ENCODE results near the gene DYNC1H1.
A peak's percentile ranks its signal among the peaks of the same experiment; 100 is the strongest.

The DYNC1H1 gene

DNA sequence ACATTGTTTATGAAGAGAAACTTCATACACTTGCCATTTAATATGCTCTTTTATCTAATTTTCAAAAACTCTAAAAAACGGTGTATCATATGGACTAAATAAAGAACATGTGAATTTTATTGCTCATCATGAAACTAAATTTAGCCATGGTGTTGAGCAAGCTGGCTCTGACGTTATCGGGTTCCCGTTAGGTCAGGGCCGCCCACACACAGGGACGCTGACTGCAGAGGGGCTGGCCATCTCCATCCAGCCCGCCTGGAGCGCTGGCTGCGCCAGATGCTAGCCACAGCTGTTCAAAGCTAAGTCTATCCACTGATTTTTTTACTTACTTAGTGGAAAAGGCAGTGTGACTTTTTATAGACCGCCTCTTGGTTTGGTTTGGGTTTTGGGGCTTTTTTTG, 36.5 kb upstream of the DYNC1H1 start:
- Histone ChIP-seq H3K36me3 (ENCODE audit: control insufficient read depth, low read depth, low read length) (no peaks in the 10 kb centered on the region), H3K4me3 (ENCODE audit: low read length) (no peak overlapping the region), H3K27me3 (ENCODE audit: control insufficient read depth, insufficient read depth, low read length) (no peaks in the 10 kb centered on the region), H3K9ac (ENCODE audit: low read length) (no peak overlapping the region), H3K27ac (ENCODE audit: low read length) (no peak overlapping the region), H3K9me3 (ENCODE audit: control insufficient read depth, low read depth, low read length) (no peaks in the 10 kb centered on the region), H3K4me1 (ENCODE audit: control insufficient read depth, low read depth, low read length) (no peaks in the 10 kb centered on the region)

- Histone ChIP-seq H3K4me1 (ENCODE audit: control insufficient read depth, low read depth, low read length) (no peaks in the 10 kb centered on the region), H3K27ac (ENCODE audit: low read length) (no peak overlapping the region), H3K27me3 (ENCODE audit: control insufficient read depth, insufficient read depth, low read length) (no peaks in the 10 kb centered on the region), H3K9me3 (ENCODE audit: control insufficient read depth, low read depth, low read length) (no peaks in the 10 kb centered on the region), H3K4me3 (ENCODE audit: low read length) (no peak overlapping the region), H3K9ac (ENCODE audit: low read length) (no peak overlapping the region), H3K36me3 (ENCODE audit: control insufficient read depth, low read depth, low read length) (no peaks in the 10 kb centered on the region)
These were observed 35.9 kb upstream of the DYNC1H1 start for GRCh38 chr14:101928415-101928841.

DNA sequence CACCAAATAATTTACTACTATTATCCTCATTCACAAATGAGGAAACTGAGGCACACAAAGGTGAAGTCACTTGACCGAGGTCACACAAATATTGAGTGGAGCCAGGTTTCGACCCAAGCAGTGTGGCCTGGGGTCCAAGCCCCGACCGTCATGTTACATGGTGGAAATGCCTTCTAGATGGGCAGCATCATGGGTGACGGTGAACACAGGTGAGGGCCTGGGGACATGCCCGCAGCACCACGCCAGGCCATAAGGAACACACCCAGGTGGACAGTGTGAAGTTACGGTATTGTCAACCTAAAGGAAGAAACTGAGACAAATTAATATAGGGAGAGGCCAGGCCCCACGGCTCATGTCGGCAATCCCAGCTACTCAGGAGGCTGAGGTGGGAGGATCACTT, 35.3 kb upstream of the DYNC1H1 start:
- H3K27me3 ChIP-seq (ENCODE audit: control insufficient read depth, insufficient read depth, low read length): no peaks in the 10 kb centered on the region
- no peak overlapping the region for H3K9ac ChIP-seq (ENCODE audit: low read length)
- H3K4me1 ChIP-seq (ENCODE audit: control insufficient read depth, low read depth, low read length): no peaks in the 10 kb centered on the region
- no peak overlapping the region for H3K4me3 ChIP-seq (ENCODE audit: low read length)
- no peaks in the 10 kb centered on the region for H3K36me3 ChIP-seq (ENCODE audit: control insufficient read depth, low read depth, low read length)
- H3K9me3 ChIP-seq (ENCODE audit: control insufficient read depth, low read depth, low read length): no peaks in the 10 kb centered on the region
- H3K27ac ChIP-seq (ENCODE audit: low read length): no peak overlapping the region

- no peak overlapping the region for H3K27ac ChIP-seq (ENCODE audit: low read length)
- no peak overlapping the region for H3K4me3 ChIP-seq (ENCODE audit: low read length)
- H3K36me3 ChIP-seq (ENCODE audit: control insufficient read depth, low read depth, low read length): no peaks in the 10 kb centered on the region
- H3K27me3 ChIP-seq (ENCODE audit: control insufficient read depth, insufficient read depth, low read length): no peaks in the 10 kb centered on the region
- no peaks in the 10 kb centered on the region for H3K4me1 ChIP-seq (ENCODE audit: control insufficient read depth, low read depth, low read length)
- H3K9me3 ChIP-seq (ENCODE audit: control insufficient read depth, low read depth, low read length): no peaks in the 10 kb centered on the region
- no peak overlapping the region for H3K9ac ChIP-seq (ENCODE audit: low read length)
These were observed 34.4 kb upstream of the DYNC1H1 start for GRCh38 chr14:101929946-101930345.

- H3K9me3 ChIP-seq (ENCODE audit: control insufficient read depth, low read depth, low read length): no peaks in the 10 kb centered on the region
- no peaks in the 10 kb centered on the region for H3K36me3 ChIP-seq (ENCODE audit: control insufficient read depth, low read depth, low read length)
- H3K4me1 ChIP-seq (ENCODE audit: control insufficient read depth, low read depth, low read length): no peaks in the 10 kb centered on the region
- no peak overlapping the region for H3K9ac ChIP-seq (ENCODE audit: low read length)
- no peak overlapping the region for H3K4me3 ChIP-seq (ENCODE audit: low read length)
- H3K27ac ChIP-seq (ENCODE audit: low read length): no peak overlapping the region
- peaks cover under 1% of the 10 kb centered on the region for H3K27me3 ChIP-seq (ENCODE audit: control insufficient read depth, insufficient read depth, low read length)
These were observed 31.7 kb upstream of the DYNC1H1 start for GRCh38 chr14:101932673-101933072.

DNA sequence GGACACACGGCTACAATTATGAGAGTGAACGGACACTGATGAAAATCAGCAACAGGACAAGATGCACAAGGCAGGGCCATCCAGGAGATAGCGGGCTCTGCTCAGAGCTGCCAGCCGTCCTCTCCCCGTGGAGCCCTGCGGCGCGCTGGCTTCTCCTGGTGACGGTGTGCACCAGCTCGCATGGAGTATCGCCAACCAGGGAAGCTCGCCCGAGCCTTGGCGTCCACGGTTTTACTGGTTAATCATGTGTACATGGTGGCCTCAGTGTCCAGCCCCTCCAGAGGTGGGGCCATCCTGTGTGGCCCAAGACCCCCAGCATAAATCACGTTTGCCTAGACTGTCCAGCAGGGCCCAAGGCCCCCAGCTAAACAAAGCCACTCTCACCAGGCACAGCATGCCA, 31.2 kb upstream of the DYNC1H1 start:
- Histone ChIP-seq H3K4me3 (ENCODE audit: low read length) (no peak overlapping the region), H3K27ac (ENCODE audit: low read length) (no peak overlapping the region)

DNA sequence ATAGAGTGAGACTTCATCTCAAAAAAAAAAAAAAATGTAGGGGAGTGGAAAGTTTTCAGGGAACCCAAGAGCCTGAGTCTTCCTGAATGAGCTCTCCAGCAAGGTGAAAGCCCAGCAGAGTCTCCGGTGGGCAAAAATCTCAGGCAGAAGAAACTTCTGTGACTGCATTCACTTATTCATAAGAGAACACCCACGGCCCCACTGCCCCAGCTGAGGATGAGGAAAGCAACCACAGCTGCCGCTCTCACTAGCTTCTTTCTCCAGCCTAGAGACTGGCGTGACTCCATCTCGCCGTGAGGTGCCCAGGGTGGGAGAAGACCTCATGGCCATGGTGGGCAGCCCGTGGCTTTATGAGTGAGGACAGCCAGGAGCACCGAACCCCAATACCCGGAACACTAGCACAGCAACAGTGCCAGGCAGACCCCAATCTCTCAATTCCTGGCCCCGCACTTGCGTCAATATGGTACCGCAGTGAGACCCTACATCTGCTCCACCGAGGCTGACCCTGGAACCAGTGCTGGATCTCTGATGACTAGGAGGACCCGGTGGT, 29.7 kb upstream of the DYNC1H1 start:
- Histone ChIP-seq H3K36me3 (ENCODE audit: control insufficient read depth, low read depth, low read length) (no peaks in the 10 kb centered on the region), H3K27me3 (ENCODE audit: control insufficient read depth, insufficient read depth, low read length) (peaks cover 19% of the 10 kb centered on the region), H3K9ac (ENCODE audit: low read length) (no peak overlapping the region), H3K9me3 (ENCODE audit: control insufficient read depth, low read depth, low read length) (no peaks in the 10 kb centered on the region), H3K4me1 (ENCODE audit: control insufficient read depth, low read depth, low read length) (no peaks in the 10 kb centered on the region), H3K4me3 (ENCODE audit: low read length) (no peak overlapping the region), H3K27ac (ENCODE audit: low read length) (no peak overlapping the region)

More for the DNA sequence above, 31.2 kb upstream of the DYNC1H1 start:
- Histone ChIP-seq H3K9me3 (ENCODE audit: control insufficient read depth, low read depth, low read length) (no peaks in the 10 kb centered on the region), H3K27me3 (ENCODE audit: control insufficient read depth, insufficient read depth, low read length) (peaks cover 6% of the 10 kb centered on the region), H3K4me1 (ENCODE audit: control insufficient read depth, low read depth, low read length) (no peaks in the 10 kb centered on the region), H3K36me3 (ENCODE audit: control insufficient read depth, low read depth, low read length) (no peaks in the 10 kb centered on the region), H3K9ac (ENCODE audit: low read length) (no peak overlapping the region)

DNA sequence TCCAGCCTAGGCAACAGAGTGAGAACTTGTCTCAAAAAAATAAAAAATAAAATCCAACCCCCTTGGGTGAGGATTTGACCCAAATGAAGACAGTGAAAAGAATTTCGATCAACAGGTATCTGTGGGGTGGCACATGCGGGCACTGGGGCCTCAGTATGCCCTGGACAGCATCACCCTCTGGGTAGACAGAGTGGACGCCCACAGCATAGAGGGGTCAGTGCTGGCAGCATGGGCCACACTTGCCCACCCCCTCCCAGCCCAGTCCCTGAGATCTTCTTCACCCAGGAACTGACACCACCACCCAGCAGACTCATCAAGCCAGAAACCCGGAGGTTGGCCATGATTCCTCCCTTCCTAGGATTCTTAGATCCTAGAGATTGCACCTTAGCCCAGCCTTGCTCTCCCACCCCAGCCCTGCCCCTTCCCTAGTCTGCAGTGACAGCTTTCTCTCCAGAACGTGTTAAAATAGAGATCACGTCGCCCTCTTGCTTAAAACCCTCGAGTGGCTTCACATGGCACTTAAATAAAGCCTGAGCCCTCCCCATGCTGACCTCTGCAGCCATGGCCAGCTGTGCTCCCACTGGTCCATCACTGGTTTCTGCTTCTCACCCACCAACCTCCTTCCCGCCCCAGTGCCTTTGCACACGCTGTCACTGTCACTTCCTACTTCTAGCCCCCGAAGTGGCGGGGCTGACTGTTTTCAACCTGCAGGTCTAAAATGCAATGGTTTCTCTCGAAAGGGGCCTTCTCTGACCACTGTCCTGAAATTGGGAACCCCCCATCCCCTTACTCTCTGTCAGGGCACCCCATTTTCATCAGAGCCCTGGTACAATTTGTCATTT, 26.2 kb upstream of the DYNC1H1 start:
- no peaks in the 10 kb centered on the region for H3K4me1 ChIP-seq (ENCODE audit: control insufficient read depth, low read depth, low read length)
- no peak overlapping the region for H3K4me3 ChIP-seq (ENCODE audit: low read length)

GRCh38 chr14:101939646-101940170, 24.7 kb upstream of the DYNC1H1 start:
- Histone ChIP-seq H3K9ac (ENCODE audit: low read length) (no peak overlapping the region), H3K27me3 (ENCODE audit: control insufficient read depth, insufficient read depth, low read length) (peaks cover 60% of the 10 kb centered on the region), H3K9me3 (ENCODE audit: control insufficient read depth, low read depth, low read length) (no peaks in the 10 kb centered on the region), H3K4me1 (ENCODE audit: control insufficient read depth, low read depth, low read length) (peaks cover 2% of the 10 kb centered on the region), H3K27ac (ENCODE audit: low read length) (no peak overlapping the region), H3K36me3 (ENCODE audit: control insufficient read depth, low read depth, low read length) (no peaks in the 10 kb centered on the region), H3K4me3 (ENCODE audit: low read length) (no peak overlapping the region)

More for the DNA sequence above, 26.2 kb upstream of the DYNC1H1 start:
- no peak overlapping the region for H3K27ac ChIP-seq (ENCODE audit: low read length)
- H3K27me3 ChIP-seq (ENCODE audit: control insufficient read depth, insufficient read depth, low read length): peaks cover 44% of the 10 kb centered on the region
- H3K9me3 ChIP-seq (ENCODE audit: control insufficient read depth, low read depth, low read length): no peaks in the 10 kb centered on the region
- no peaks in the 10 kb centered on the region for H3K36me3 ChIP-seq (ENCODE audit: control insufficient read depth, low read depth, low read length)
- no peak overlapping the region for H3K9ac ChIP-seq (ENCODE audit: low read length)

DNA sequence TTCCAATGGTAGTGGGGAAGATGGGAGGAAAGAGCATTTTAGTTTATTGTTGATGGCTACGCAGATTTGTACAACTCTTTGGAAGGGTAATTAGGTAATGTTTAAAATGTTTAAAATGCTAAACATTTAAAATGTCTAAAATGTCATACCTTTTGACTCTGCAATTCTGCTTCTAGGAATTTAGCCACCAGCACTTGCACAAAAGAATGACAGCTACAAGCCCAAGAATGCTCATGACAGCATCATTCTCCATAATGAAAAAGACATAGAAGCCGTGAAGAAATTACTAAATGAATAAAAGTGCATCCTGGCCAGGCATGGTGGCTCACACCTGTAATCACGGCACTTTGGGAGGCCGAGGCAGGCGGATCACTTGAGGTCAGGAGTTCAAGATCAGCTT, 19.9 kb upstream of the DYNC1H1 start:
- Histone ChIP-seq H3K9ac (ENCODE audit: low read length) (no peak overlapping the region), H3K4me1 (ENCODE audit: control insufficient read depth, low read depth, low read length) (peaks cover 11% of the 10 kb centered on the region), H3K9me3 (ENCODE audit: control insufficient read depth, low read depth, low read length) (no peaks in the 10 kb centered on the region), H3K36me3 (ENCODE audit: control insufficient read depth, low read depth, low read length) (no peaks in the 10 kb centered on the region), H3K4me3 (ENCODE audit: low read length) (no peak overlapping the region), H3K27ac (ENCODE audit: low read length) (no peak overlapping the region), H3K27me3 (ENCODE audit: control insufficient read depth, insufficient read depth, low read length) (peaks cover 64% of the 10 kb centered on the region)

DNA sequence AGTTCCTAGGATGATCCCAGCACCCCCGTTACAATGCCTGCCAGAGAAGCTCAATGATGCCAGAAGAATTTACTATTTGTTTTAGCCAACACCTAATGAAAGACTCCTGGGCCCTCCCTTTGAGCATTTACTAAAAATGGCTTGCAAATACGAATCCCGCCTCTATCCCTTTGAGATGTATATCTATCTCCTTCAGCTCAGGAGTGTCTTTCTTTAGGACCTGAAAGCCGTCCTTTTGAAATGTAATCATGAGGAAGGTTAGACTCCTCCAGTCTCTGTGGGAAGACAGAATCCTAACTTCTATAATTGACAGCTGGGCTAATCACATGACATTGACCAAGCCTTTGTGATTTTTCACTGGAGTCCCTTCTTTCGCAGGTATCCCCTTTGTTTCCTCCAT, 19.2 kb upstream of the DYNC1H1 start:
- H3K9ac ChIP-seq (ENCODE audit: low read length): no peak overlapping the region
- H3K27me3 ChIP-seq (ENCODE audit: control insufficient read depth, insufficient read depth, low read length): peaks cover 57% of the 10 kb centered on the region
- no peak overlapping the region for H3K27ac ChIP-seq (ENCODE audit: low read length)
- no peaks in the 10 kb centered on the region for H3K9me3 ChIP-seq (ENCODE audit: control insufficient read depth, low read depth, low read length)
- H3K4me1 ChIP-seq (ENCODE audit: control insufficient read depth, low read depth, low read length): peaks cover 11% of the 10 kb centered on the region
- H3K36me3 ChIP-seq (ENCODE audit: control insufficient read depth, low read depth, low read length): no peaks in the 10 kb centered on the region
- H3K4me3 ChIP-seq (ENCODE audit: low read length): peak overlapping the region; percentile 2

DNA sequence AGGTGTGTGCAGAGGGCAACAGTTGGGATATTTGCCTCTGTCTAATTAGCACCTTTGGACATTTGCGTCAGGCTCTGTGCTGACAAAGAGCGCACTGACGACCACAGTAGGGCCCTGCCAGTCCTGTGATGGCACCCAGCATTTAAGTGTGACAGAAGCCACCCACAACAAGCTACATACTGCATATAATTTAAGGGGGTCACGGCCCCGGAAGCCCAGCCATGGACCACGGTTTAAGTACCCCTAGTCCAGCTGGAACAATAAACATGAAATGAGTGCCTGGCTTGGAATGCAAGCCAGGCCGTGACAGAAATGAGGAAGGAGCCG, 16.8 kb upstream of the DYNC1H1 start:
- no peaks in the 10 kb centered on the region for H3K36me3 ChIP-seq (ENCODE audit: control insufficient read depth, low read depth, low read length)
- H3K9me3 ChIP-seq (ENCODE audit: control insufficient read depth, low read depth, low read length): no peaks in the 10 kb centered on the region
- H3K9ac ChIP-seq (ENCODE audit: low read length): peak overlapping the region; percentile 93
- H3K4me3 ChIP-seq (ENCODE audit: low read length): peak overlapping the region; percentile 91
- H3K4me1 ChIP-seq (ENCODE audit: control insufficient read depth, low read depth, low read length): peaks cover 11% of the 10 kb centered on the region
- H3K27ac ChIP-seq (ENCODE audit: low read length): peak overlapping the region; percentile 95
- peaks cover 42% of the 10 kb centered on the region for H3K27me3 ChIP-seq (ENCODE audit: control insufficient read depth, insufficient read depth, low read length)
